NCI-H82 (cell line): ENCODE data around the gene EIF4A2.
A peak's percentile ranks its signal among the peaks of the same experiment; 100 is the strongest.
"Not testable (repeated sequence)": the region's sequence is repeated elsewhere in the genome, so short reads cannot be mapped to it uniquely, and the experiment has no call there.

Source experiments
- DNase-seq: peaks from one replicate; lab custom pipeline; 2025; lab: John Stamatoyannopoulos, UW

The EIF4A2 gene

DNA sequence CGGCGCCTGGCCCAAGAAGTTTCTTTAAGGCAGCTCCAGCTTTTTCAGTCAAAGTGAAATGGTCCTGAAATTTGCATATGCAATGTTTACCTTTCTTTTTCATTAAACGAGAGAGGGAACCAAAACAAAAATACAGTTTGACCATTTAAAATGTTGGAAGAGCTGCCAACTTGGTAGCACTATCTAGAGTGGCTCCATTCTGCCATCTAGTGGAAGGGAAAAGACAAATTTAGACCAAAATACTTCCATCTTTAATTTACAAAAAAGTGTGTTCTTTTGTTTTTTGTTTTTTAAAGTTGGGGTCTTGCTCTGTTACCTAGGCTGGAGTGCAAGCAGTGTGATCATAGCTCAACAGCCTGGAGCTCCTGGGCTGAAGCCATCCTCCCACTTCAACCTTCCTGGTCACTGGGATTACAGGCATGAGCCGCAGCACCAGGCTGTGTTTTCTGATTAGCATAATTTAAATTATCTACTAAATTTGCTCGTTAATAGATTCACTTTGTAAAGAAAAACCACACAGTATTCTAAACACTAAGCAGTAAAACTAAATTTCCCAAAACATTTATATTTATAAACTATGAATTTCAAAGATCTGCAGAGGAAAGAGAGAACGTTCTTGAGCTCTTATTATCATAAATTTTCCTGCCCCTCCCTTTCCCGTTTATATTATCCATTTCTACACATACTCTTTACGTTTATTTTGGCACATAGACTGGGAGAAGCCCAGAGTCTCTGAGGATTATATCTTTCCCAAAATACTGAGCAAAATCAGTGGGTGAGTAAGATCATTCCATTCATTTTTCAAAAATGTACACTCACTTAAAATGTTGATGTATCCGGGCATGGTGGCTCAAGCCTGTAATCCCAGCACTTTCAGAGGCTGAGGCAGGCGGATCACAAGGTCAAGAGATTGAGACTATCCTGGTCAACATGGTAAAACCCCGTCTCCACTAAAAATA, 38.3 kb downstream of the EIF4A2 start:
- DNase-seq, result peak; percentile 73

- DNase-seq, result not testable (repeated sequence)
Measured at GRCh38 chr3:186822388-186822759, 39.0 kb downstream of the EIF4A2 start.

DNA sequence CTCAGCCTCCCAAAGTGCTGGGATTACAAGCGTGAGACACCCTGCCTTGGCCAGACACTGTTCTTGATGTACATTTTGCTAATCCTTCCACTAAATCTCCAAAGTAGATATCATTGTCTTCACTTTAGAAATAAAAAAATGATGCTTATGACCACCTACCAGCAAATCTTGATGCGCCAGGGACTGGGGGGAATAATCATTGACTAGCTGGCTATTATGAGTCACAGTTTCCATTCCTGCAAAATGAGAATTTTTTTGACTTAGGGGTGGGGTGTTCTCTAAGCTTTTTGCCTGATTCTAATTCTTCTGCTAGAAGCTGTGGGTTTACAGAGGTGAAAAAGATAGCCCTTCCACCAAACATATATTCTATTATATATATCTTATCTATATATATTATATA, 40.0 kb downstream of the EIF4A2 start:
- DNase-seq, result no peak

DNA sequence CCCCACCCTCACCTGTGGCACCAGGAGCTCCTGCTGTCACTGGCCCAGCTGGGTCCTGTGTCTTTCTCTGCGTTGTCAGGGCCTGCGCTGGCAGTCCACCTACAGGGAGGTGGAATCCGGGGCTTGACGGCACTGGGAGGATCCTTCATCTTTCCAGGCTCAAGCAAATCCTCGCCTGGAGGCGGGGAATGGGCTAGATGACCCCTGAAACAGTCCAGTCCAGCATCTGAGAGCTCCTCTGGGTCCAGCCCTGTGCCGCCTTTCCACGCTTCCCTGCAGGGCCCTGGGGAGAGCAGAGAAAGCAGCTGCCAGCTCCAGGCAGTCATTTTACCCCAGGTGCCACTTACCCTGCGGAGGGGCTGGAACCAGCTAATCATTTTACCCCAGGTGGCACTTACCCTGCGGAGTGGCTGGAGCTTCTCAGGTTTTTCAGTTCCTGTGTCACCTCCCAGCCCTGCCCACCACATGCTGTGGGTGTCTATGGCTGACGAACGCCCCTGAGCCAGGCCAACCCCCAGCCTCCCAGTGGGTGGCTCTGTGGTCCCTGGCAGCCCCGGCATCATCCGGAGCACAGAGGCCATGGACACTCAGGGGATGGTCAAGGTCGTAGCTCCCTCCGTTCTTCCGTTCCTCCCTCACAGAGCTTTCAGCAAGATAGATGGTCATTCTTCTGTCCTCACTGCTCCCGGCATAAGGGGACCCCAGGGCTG, 41.2 kb downstream of the EIF4A2 start:
- peak; percentile 24 for DNase-seq

GRCh38 chr3:186825294-186825821, 42.0 kb downstream of the EIF4A2 start:
- DNase-seq, result peak; percentile 67

GRCh38 chr3:186825872-186826409, 42.6 kb downstream of the EIF4A2 start:
- DNase-seq, result peak; percentile 46

- DNase-seq, result peak; percentile 56
Measured at GRCh38 chr3:186826410-186826975, 43.1 kb downstream of the EIF4A2 start.

DNA sequence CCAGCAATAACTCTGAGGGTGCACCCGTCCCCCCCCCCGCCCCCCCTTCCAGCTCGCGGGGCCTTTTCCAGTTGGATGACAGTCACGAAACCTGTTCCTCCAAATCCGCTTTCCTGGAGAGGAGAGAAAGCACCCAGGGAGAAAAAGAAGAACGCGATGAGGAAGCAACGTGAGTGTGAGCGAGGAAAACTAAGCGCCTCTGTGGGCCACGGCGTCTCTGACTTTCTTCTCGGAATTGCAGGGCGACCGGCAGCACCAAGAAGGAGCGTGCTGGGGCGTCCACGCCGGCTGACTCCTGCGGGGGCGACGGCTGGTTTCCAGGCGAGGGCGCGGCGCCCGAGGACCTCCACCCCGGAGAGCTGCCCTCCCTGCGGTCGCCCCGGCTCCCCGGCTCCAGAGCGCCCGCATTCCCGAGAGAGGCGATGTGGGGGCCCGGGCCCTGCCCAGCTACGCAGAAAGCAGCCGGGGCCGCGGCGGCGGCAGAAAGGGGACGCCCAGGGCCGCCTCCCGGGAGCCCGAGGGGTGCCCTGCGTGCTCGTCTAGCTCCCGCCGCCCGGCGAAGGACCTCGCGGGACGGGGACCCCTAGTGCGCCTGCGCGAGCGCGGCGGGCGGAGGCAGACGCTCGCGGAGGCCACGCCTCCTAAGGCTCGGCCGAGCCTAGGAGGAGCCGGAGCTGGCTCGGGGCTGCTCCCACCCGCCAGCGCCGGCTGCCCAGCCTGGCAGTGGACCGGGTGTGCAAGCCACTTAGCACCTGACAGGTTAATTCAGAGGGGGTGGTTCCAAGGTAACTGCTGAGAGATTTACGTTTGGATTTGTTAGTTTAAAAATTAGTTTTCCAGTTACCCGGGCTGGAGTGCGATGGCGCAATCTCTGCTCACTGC, 43.8 kb downstream of the EIF4A2 start:
- peak; percentile 97 for DNase-seq

DNA sequence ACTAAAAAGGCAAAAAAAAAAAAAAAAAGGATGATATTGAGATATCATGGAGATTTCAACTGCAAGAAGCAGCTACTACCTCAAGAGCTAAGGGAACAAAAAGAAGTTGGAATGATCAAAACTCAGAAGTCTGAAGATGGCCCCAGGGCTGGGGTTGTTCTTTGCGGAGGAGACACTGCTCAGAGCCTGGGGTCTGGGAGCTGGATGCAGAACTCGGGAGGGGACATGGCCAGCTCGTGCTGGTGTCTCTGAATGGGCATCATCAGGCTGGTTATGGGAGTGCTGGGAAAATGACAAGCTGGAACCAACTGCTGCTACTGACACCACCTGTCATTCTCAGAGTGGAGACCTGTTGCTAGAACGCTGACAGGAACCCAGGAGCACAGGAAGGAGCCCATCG, 45.0 kb downstream of the EIF4A2 start:
- DNase-seq, result peak; percentile 38

GRCh38 chr3:186831798-186832197, 48.4 kb downstream of the EIF4A2 start:
- DNase-seq, result no peak

DNA sequence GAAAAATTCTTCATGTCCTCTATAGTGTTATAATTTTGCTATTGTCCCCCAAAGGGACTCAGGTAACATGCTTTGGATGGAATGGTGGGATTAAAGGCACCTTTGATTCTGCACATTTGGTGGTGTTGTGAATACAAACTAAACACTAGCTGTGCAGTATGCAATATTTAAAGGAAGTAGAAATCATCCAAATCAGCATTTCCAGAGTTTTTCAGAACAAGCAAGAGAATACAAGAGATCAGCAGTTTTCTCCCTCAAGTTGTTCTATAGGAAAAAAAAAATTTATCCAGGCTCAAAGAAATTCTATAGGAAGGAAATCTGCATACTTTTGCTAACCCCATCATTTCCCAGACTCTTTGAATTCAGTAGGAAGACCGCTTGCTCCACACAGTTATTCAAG, 48.9 kb downstream of the EIF4A2 start:
- no peak for DNase-seq
